Omental fat pad (tissue), 4 donors: Measurements from ENCODE around the gene USP30. TPM values are rescaled to one million over a fixed set of nuclear protein-coding genes. Genes with fewer than 3 reads are reported as not detected.
"Not testable (repeated sequence)": the region's sequence is repeated elsewhere in the genome, so short reads cannot be mapped to it uniquely, and the experiment has no call there.

ENCODE experiments used
- ATAC-seq: fragments of 150-250 bp; one replicate; pipeline ENCODE4 v1.9.1; 2016; ENCODE audit warnings: mild to moderate bottlenecking, moderate library complexity; ENCODE audit not compliant: low FRiP score
- DNase-seq: peaks from one replicate; pipeline ENCODE4 v3.0.0-alpha.2; 2019; ENCODE audit warnings: low spot score
- CTCF ChIP-seq, 3 donors: fragments of 450-650 bp; IDR thresholded peaks; one replicate each; pipeline ENCODE4 v1.5.1; 2016 to 2017; ENCODE audit warnings: antibody characterized with exemption in 3 of 3, mild to moderate bottlenecking in 3 of 3, moderate library complexity in 2 of 3
- total RNA-seq, 4 donors: library from RNA; depleted of rRNA; stranded (reverse); fragments of >200 nt; gene quantifications; one replicate each; pipeline ENCODE4 v1.1.0, GENCODE V29; 2016

The USP30 gene
- total RNA-seq, 4 donors from 2014 or later, result 8.8 to 36.2 (median 14.8) TPM

- DNase-seq, result no peak
- ATAC-seq, result no peak
- TF ChIP-seq CTCF (IDR thresholded peaks at IDR 0.05), result no peak
Observed at GRCh38 chr12:109053382-109054123, 1.2 kb downstream of the USP30 start.

GRCh38 chr12:109054124-109054513 is 1.7 kb downstream of the USP30 start:
- not testable (repeated sequence) for DNase-seq, ATAC-seq

GRCh38 chr12:109054520-109054919 is 2.1 kb downstream of the USP30 start:
- TF ChIP-seq CTCF (IDR thresholded peaks at IDR 0.05), result no peak
- no peak for DNase-seq
- ATAC-seq, result no peak

GRCh38 chr12:109056891-109057290 is 4.5 kb downstream of the USP30 start:
- DNase-seq (no peak), ATAC-seq (no peak)
- TF ChIP-seq CTCF (IDR thresholded peaks at IDR 0.05), result no peak

- no peak for TF ChIP-seq CTCF (IDR thresholded peaks at IDR 0.05)
- DNase-seq (no peak), ATAC-seq (no peak)
Observed at GRCh38 chr12:109057376-109057775, 5.0 kb downstream of the USP30 start.

GRCh38 chr12:109058773-109059172 is 6.4 kb downstream of the USP30 start:
- DNase-seq (no peak), ATAC-seq (no peak)
- TF ChIP-seq CTCF (IDR thresholded peaks at IDR 0.05), result no peak

GRCh38 chr12:109064143-109064542 is 11.8 kb downstream of the USP30 start:
- DNase-seq, result no peak
- no peak for ATAC-seq
- no peak for TF ChIP-seq CTCF (IDR thresholded peaks at IDR 0.05)
